Breast epithelium (tissue), 4 donors: ENCODE results near the gene BRSK1. TPM values are rescaled to one million over a fixed set of nuclear protein-coding genes. Genes with fewer than 3 reads are reported as not detected.

Source experiments
- DNase-seq, 2 donors: peaks; one replicate each; pipeline ENCODE4 v3.0.0-alpha.2; 2019; ENCODE audit warnings: low spot score in 2 of 2
- H3K27ac ChIP-seq, 2 donors: fragments of 200-600 bp; sonication (generic) in 1 of 2; one replicate each; pipeline ENCODE4 v1.5.1; 2016 to 2019; ENCODE audit warnings: mild to moderate bottlenecking in 1 of 2
- H3K27me3 ChIP-seq, 2 donors: fragments of 200-600 bp; sonication (generic) in 1 of 2; one replicate each; pipeline versions ENCODE4 v1.5.1 to v1.6.0; 2017 to 2019; ENCODE audit warnings: control low read depth in 1 of 2, mild to moderate bottlenecking in 1 of 2
- H3K36me3 ChIP-seq: fragments of 200-600 bp; one replicate; pipeline ENCODE4 v1.5.1; 2019
- H3K4me1 ChIP-seq, 2 donors: fragments of 200-600 bp; sonication (generic); one replicate each; pipeline ENCODE4 v1.5.1; 2016 to 2019; ENCODE audit warnings: control low read depth in 1 of 2
- H3K4me3 ChIP-seq, 3 donors: fragments of 200-600 bp; sonication (generic); 1 replicate in 2 of 3; 2 replicates in 1 of 3; pipeline ENCODE4 v1.5.1; 2016 to 2019; ENCODE audit warnings: mild to moderate bottlenecking in 3 of 3, moderate library complexity in 2 of 3
- H3K9me3 ChIP-seq, 2 donors: fragments of 200-600 bp; sonication (generic) in 1 of 2; one replicate each; pipeline ENCODE4 v1.5.1; 2016 to 2019; ENCODE audit warnings: control low read depth in 1 of 2
- CTCF ChIP-seq, 3 donors: fragments of 450-650 bp; IDR thresholded peaks; one replicate each; pipeline ENCODE4 v1.5.1; 2016 to 2017; ENCODE audit warnings: antibody characterized with exemption in 3 of 3, mild to moderate bottlenecking in 3 of 3, moderate library complexity in 3 of 3
- POLR2A ChIP-seq: fragments of 450-650 bp; IDR thresholded peaks from one replicate; pipeline ENCODE4 v1.6.1; 2016; ENCODE audit warnings: antibody characterized with exemption, mild to moderate bottlenecking, moderate library complexity
- POLR2AphosphoS5 ChIP-seq, 3 donors: sonication (generic); formaldehyde crosslinking; IDR thresholded peaks; one replicate each; pipeline ENCODE4 v1.6.1; 2017; ENCODE audit warnings: antibody characterized with exemption in 3 of 3
- intact Hi-C: fragments of 100-400 bp; cut with DNase I; formaldehyde crosslinking; loops from one replicate; pipeline ENCODE4 v1.15.1; 2023; ENCODE audit warnings: low total_unique reads
- total RNA-seq, 3 donors: library from RNA; depleted of rRNA; stranded (reverse); fragments of >200 nt; gene quantifications; one replicate each; pipeline ENCODE4 v1.1.0, GENCODE V29; 2016

Gene BRSK1
- total RNA-seq, 3 donors from 2014 or later, result 2.5 to 4.6 TPM; not detected in 1

- TF ChIP-seq POLR2A, result no peak
- no peak for TF ChIP-seq CTCF (IDR thresholded peaks at IDR 0.05)
- no peak for TF ChIP-seq POLR2AphosphoS5 (IDR thresholded peaks at IDR 0.05)
- DNase-seq, result no peak
- Histone ChIP-seq H3K4me3 (no peak overlapping the region), H3K36me3 (no peaks in the 10 kb centered on the region), H3K4me1 (peaks cover 0 to 14% of the 10 kb centered on the region in 2 donors), H3K27ac (peak overlapping the region in 1 of 2 donors; percentile 5), H3K27me3 (no peaks in the 10 kb centered on the region), H3K9me3 (no peaks in the 10 kb centered on the region)
- intact Hi-C loops, result no loop called here
These were observed 33.3 kb upstream of the BRSK1 start for GRCh38 chr19:55250262-55251036.

- H3K36me3 ChIP-seq, result no peaks in the 10 kb centered on the region
- intact Hi-C loops, result no loop called here
- peaks cover 0 to 18% of the 10 kb centered on the region in 2 donors for H3K4me1 ChIP-seq
- no peaks in the 10 kb centered on the region for H3K9me3 ChIP-seq
- no peak overlapping the region for H3K4me3 ChIP-seq
- no peaks in the 10 kb centered on the region for H3K27me3 ChIP-seq
- no peak for DNase-seq
- H3K27ac ChIP-seq, result peak overlapping the region in 1 of 2 donors; percentile 12
- TF ChIP-seq CTCF (IDR thresholded peaks at IDR 0.05) (no peak), POLR2A (no peak), POLR2AphosphoS5 (IDR thresholded peaks at IDR 0.05) (no peak)
These were observed 32.3 kb upstream of the BRSK1 start for GRCh38 chr19:55251341-55252081.

GRCh38 chr19:55252760-55253663, 30.8 kb upstream of the BRSK1 start:
- intact Hi-C loops, result no loop called here
- no peak for DNase-seq
- no peaks in the 10 kb centered on the region for H3K9me3 ChIP-seq
- no peak overlapping the region for H3K4me3 ChIP-seq
- no peaks in the 10 kb centered on the region for H3K36me3 ChIP-seq
- no peak for TF ChIP-seq POLR2A
- no peak for TF ChIP-seq CTCF (IDR thresholded peaks at IDR 0.05)
- TF ChIP-seq POLR2AphosphoS5 (IDR thresholded peaks at IDR 0.05), result no peak
- no peaks in the 10 kb centered on the region for H3K27me3 ChIP-seq
- H3K27ac ChIP-seq, result no peak overlapping the region
- H3K4me1 ChIP-seq, result peaks cover 0 to 14% of the 10 kb centered on the region in 2 donors

- H3K27me3 ChIP-seq, result no peaks in the 10 kb centered on the region
- H3K4me3 ChIP-seq, result peak overlapping the region; percentile 19 to 41 (median 20)
- H3K27ac ChIP-seq, result peak overlapping the region in 1 of 2 donors; percentile 50
- intact Hi-C loops, result no loop called here
- no peak for TF ChIP-seq POLR2A
- no peak for TF ChIP-seq POLR2AphosphoS5 (IDR thresholded peaks at IDR 0.05)
- TF ChIP-seq CTCF (IDR thresholded peaks at IDR 0.05), result no peak
- H3K9me3 ChIP-seq, result no peaks in the 10 kb centered on the region
- no peaks in the 10 kb centered on the region for H3K36me3 ChIP-seq
- peaks cover 0 to 9% of the 10 kb centered on the region in 2 donors for H3K4me1 ChIP-seq
- DNase-seq, result no peak
These were observed 29.8 kb upstream of the BRSK1 start for GRCh38 chr19:55253842-55254624.
